IPS-15b (cell line): ENCODE measurements around the gene DOK7.

Source experiments
- H3K27me3 ChIP-seq: one replicate; pipeline ENCODE4 v1.6.1; 2013; ENCODE audit warnings: low read length; ENCODE audit not compliant: control insufficient read depth, insufficient read depth
- H3K36me3 ChIP-seq: one replicate; pipeline ENCODE4 v1.6.1; 2013; ENCODE audit warnings: low read length; ENCODE audit not compliant: control insufficient read depth, insufficient read depth
- H3K4me1 ChIP-seq: one replicate; pipeline ENCODE4 v1.6.1; 2013; ENCODE audit warnings: mild to moderate bottlenecking, low read length; ENCODE audit not compliant: control insufficient read depth, insufficient read depth
- H3K4me3 ChIP-seq: one replicate; pipeline ENCODE4 v1.5.1; 2013; ENCODE audit warnings: low read depth, low read length
- H3K9ac ChIP-seq: one replicate; pipeline ENCODE4 v1.6.1; 2013; ENCODE audit warnings: low read depth, mild to moderate bottlenecking, low read length
- H3K9me3 ChIP-seq: one replicate; pipeline ENCODE4 v1.6.1; 2013; ENCODE audit warnings: mild to moderate bottlenecking, low read length; ENCODE audit not compliant: control insufficient read depth, insufficient read depth

Gene DOK7

DNA sequence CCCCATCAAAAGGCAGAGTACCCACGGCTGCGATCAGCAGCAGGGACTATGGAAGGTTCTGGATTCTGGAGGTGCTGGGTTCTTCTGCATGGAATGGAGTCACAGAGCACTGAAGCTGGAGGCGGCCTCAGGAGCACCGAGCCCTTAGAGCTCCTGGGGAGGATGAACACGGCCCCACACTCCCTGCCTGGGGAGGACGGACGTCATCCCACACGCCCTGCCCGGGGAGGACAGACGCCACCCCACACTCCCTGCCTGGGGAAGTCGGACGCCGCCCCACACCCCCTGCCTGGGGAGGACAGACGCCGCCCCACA is 59.2 kb downstream of the DOK7 start:
- H3K36me3 ChIP-seq = peaks cover 55% of the 10 kb centered on the region
- H3K9ac ChIP-seq = no peak overlapping the region
- no peaks in the 10 kb centered on the region for H3K4me1 ChIP-seq
- H3K9me3 ChIP-seq = no peaks in the 10 kb centered on the region
- no peak overlapping the region for H3K4me3 ChIP-seq
- H3K27me3 ChIP-seq = no peaks in the 10 kb centered on the region

GRCh38 chr4:3522651-3523050 is 59.5 kb downstream of the DOK7 start:
- Histone ChIP-seq H3K27me3 (no peaks in the 10 kb centered on the region), H3K4me3 (no peak overlapping the region), H3K36me3 (peaks cover 51% of the 10 kb centered on the region), H3K4me1 (no peaks in the 10 kb centered on the region), H3K9ac (no peak overlapping the region), H3K9me3 (no peaks in the 10 kb centered on the region)

DNA sequence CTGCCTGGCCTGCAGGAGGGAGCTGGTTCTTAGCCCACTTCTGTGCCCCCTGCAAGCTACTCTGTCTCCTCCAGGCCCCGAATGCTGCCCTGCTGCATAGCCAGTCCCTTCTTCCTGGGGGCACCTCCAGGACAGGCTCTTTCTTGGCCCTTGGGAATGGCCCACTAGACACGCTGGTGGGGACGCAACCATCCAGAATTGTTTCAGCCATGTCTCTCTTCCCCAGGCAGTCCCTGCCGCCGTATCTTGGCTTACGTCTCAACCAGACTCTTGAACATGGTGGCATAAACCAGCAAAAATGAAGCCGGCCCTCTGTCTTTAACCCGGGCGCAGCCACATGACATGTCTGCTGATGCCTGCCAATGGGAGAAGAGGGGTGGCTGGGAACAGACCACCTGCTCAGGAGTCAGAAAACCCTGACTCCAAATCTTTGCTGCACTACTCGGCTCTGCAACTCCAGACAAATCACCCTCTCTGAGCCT is 60.1 kb downstream of the DOK7 start:
- H3K9ac ChIP-seq = no peak overlapping the region
- H3K36me3 ChIP-seq = peaks cover 50% of the 10 kb centered on the region
- H3K4me3 ChIP-seq = no peak overlapping the region
- no peaks in the 10 kb centered on the region for H3K9me3 ChIP-seq
- no peaks in the 10 kb centered on the region for H3K27me3 ChIP-seq
- H3K4me1 ChIP-seq = no peaks in the 10 kb centered on the region

DNA sequence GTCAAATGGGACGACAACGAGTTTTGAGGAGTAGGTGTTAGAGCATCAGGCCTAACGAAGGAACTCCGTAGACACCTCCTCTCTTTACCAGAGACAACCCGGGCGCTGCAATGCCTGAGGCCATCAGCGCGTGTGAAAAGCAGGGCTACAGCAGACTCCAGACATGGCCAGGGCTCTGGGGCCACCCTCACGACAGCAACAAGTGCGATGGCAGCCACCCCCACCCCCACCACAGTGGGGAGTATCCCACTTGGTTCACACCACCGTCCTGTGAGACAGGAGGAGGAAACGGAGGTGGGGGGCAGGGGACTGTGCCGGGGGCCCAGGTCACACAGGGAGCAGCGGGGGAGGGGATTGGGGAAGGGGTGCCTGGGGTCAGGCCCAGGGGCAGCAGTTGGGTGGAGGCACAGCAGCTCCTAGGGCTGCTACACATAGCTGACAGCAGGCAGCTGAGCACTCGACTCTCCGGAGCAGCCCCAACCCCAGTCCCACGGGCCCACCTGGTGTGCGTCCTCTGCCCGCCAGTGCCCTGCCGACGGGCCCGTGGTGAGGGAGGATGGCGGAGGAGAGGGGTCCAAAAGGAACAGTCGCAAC is 60.6 kb downstream of the DOK7 start:
- Histone ChIP-seq H3K9me3 (no peaks in the 10 kb centered on the region), H3K27me3 (no peaks in the 10 kb centered on the region), H3K4me1 (no peaks in the 10 kb centered on the region), H3K36me3 (peaks cover 52% of the 10 kb centered on the region), H3K9ac (no peak overlapping the region), H3K4me3 (no peak overlapping the region)

DNA sequence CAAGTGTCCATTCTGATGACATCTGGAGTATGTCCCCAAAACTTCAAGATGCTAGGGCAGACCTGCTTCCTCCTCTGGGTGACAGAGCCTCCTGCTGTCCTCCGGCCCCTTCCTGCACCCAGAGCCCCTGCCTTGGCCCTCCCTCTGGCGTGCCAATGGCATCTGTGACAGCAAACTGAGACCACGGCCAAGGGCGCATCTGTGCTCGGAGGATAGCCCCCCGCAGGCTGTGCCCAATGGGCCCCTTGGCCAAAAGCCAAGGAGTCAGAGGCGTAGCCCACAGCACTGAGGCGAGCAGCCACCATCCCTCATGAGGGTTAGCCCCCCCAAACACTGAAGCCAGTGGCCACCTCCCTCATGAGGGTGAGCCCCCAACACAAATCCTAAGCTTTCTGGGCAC is 61.2 kb downstream of the DOK7 start:
- Histone ChIP-seq H3K9me3 (no peaks in the 10 kb centered on the region), H3K9ac (no peak overlapping the region), H3K27me3 (no peaks in the 10 kb centered on the region), H3K36me3 (peaks cover 53% of the 10 kb centered on the region), H3K4me1 (no peaks in the 10 kb centered on the region), H3K4me3 (no peak overlapping the region)

DNA sequence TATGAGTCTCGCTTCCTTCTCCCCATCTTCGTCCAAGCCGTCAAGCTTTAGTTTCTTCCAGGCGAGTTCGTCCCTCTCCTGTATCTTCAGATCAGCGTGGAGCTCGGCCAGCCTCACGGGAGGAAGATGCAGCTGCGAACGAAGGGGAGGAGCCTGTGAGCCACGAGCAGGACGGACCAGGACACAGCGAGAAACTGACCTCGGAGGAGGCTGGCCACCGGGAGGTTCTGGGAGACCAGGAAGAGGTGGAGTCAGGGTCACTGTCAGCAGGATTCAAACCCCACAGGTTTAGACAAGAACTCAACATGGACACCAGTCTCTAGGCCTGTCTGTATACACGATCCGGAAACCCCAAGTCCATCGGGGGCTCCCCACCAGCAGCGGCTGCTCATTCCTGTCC is 61.8 kb downstream of the DOK7 start:
- H3K27me3 ChIP-seq = no peaks in the 10 kb centered on the region

GRCh38 chr4:3525532-3526430 is 62.7 kb downstream of the DOK7 start:
- Histone ChIP-seq H3K4me3 (no peak overlapping the region), H3K4me1 (no peaks in the 10 kb centered on the region), H3K36me3 (peaks cover 52% of the 10 kb centered on the region), H3K27me3 (no peaks in the 10 kb centered on the region), H3K9ac (no peak overlapping the region), H3K9me3 (no peaks in the 10 kb centered on the region)

More for the DNA sequence above, 61.8 kb downstream of the DOK7 start:
- H3K4me1 ChIP-seq = no peaks in the 10 kb centered on the region
- H3K9ac ChIP-seq = no peak overlapping the region
- H3K9me3 ChIP-seq = no peaks in the 10 kb centered on the region
- no peak overlapping the region for H3K4me3 ChIP-seq
- peaks cover 53% of the 10 kb centered on the region for H3K36me3 ChIP-seq

- Histone ChIP-seq H3K4me1 (peaks cover 6% of the 10 kb centered on the region), H3K27me3 (peaks cover 2% of the 10 kb centered on the region), H3K4me3 (no peak overlapping the region), H3K9ac (no peak overlapping the region), H3K36me3 (peaks cover 49% of the 10 kb centered on the region), H3K9me3 (no peaks in the 10 kb centered on the region)
Observed at GRCh38 chr4:3526456-3526855, 63.4 kb downstream of the DOK7 start.

- H3K9me3 ChIP-seq = no peaks in the 10 kb centered on the region
- no peak overlapping the region for H3K9ac ChIP-seq
- no peak overlapping the region for H3K4me3 ChIP-seq
- H3K36me3 ChIP-seq = peaks cover 47% of the 10 kb centered on the region
- peaks cover 6% of the 10 kb centered on the region for H3K4me1 ChIP-seq
- peaks cover 4% of the 10 kb centered on the region for H3K27me3 ChIP-seq
Observed at GRCh38 chr4:3527101-3527913, 64.2 kb downstream of the DOK7 start.

GRCh38 chr4:3527914-3528876 is 65.1 kb downstream of the DOK7 start:
- no peak overlapping the region for H3K4me3 ChIP-seq
- H3K9me3 ChIP-seq = no peaks in the 10 kb centered on the region
- H3K36me3 ChIP-seq = peaks cover 41% of the 10 kb centered on the region
- H3K9ac ChIP-seq = no peak overlapping the region
- peaks cover 4% of the 10 kb centered on the region for H3K27me3 ChIP-seq
- peaks cover 6% of the 10 kb centered on the region for H3K4me1 ChIP-seq

DNA sequence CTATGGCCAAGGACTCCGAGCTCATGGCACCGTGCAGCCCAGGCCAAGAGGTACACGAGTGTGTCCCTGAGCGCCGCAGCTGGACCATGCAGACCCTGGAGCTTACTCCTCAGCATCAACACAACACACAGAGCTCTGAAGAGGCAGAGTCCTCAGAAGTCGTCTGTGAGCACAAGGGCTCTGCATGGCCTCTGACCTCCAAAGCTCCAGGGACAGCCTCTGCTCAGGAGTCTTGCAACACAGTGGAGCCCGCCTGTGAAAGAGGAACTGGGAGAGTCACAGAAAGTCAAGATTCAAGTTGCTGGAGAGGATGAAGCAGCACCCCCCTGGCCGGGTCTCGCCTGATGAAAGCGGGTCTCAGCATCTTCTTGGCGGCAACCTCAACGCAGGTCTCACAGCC is 66.3 kb downstream of the DOK7 start:
- H3K27me3 ChIP-seq = peaks cover 13% of the 10 kb centered on the region
- H3K36me3 ChIP-seq = peaks cover 32% of the 10 kb centered on the region
- H3K9me3 ChIP-seq = no peaks in the 10 kb centered on the region
- H3K4me3 ChIP-seq = no peak overlapping the region
- no peak overlapping the region for H3K9ac ChIP-seq
- peaks cover 10% of the 10 kb centered on the region for H3K4me1 ChIP-seq
